Activated T-cell treated with anti-CD3 and anti-CD28 coated beads, Interleukin-2, amount 50 U/mL, for 48 hours (primary cell): Measurements from ENCODE around the gene AHCYL1.

Source experiments
- DNase-seq, 2 experiments: peaks; one replicate each; pipeline ENCODE4 v3.0.0-alpha.2; 2020

Gene AHCYL1

DNA sequence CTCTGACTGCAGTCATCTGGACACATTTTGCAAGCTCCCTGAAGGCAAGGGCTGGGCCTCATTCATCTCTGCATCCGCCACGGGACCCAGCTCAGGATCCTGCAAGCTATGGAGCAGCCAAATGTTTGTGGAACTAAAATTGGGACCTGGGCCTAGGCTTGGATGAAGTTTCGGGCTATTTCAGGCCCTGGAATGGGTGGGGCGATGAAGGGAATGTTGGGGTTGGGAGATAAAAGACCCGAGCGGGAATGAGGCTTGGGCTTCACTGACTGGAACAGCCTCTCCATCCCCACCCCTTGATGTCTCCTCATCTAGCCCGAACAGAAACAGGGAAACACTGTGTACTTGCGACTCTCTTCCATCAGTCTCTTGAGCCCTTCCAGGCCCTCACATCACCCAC lies 7.3 kb upstream of the AHCYL1 start:
- DNase-seq, result no peak

DNA sequence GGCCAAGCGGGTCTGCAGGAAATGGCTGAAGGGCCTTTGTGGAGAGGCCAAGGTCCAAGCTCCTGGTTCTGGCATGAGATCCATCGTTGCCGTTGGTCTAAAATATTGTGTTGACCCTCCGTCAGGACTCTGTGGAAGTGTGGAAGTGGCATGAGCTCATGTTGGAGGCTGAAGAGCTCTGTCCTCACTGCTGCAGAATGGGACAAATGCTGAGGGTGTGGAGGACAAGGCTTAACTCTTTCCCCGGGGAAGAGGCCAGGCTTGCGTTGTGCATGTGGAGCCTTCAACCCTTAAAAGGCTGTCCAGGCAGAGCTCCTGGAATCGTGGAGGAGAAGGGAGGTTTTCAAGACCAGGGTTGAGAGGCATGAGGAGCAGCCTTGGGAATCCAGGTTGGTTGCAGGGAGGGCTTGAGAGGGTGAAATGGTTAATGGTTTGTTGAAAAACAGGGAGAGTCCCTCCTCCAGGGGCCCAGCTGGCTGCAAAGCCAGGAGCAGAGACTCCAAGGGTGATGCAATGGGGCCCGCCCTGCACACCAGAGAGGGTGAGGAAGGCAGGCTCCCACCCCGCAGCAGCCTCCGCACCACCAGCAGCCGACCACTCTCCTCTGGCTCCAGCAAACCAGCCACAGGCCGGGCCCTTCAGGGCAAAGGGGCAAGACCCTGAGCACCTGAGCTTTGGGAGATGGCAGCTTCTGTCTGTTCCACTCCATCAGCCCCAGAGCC lies 6.7 kb upstream of the AHCYL1 start:
- no peak for DNase-seq

DNA sequence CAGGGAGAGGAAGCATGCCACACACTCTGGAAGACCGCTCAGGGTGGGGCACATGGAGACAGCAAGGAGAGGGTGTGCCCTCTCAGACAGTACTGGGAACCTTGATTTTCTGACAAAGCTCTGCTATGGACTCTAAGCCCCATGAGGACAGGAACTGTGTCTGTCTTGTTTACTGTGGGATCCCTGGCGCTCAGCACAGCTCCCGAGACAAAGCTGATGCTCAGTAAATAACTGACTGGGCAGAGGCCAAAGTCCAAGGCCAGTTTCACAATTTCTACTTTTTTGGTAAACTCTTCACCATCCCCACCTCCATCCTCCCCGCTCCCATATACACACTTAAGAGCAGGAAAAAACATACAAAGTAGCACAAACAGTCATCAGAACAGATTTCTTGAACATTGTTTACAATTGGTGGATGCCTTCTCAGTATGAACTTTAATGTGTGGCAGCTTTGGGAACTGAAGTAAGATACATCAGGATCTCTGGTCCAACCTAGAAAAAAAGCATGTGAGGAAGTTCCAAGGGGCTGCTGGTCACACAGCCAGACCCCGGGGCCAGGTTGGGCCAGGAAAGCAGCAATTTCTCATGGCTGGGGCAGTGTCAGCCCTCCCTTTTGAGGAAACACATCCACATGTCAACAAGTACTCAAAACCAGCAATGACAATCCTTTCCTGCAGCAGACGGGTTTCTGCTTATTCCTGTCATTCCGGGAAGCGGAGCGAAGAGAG lies 5.6 kb upstream of the AHCYL1 start:
- DNase-seq, result no peak

DNA sequence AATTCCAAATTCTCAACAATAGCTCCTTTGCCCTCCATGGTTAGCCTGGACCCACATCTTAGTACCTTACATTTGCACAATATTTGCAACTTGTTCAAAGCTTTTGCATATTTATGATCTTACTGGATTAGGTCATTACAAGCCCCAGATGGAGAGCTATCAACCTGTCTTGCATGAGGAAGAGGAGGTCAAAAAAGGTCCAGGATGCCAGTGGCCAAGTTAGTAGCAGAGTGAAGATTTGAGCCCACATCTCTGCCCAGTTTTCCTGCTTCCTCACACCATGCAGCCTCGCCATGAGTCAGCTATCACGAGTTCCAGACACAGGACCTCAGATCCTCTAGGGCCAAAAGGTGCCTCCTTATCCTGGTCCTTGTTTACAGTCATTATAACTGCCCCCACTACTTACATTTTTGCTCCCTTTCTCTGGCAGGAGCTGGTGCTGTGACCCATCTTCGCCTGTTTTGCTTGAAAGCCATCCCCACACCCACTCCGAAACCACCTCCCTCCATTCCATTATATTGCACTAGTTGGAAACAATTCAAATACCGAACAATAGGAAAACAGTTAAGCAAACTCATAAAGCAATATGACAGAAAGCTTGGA lies 5.0 kb upstream of the AHCYL1 start:
- no peak for DNase-seq

DNA sequence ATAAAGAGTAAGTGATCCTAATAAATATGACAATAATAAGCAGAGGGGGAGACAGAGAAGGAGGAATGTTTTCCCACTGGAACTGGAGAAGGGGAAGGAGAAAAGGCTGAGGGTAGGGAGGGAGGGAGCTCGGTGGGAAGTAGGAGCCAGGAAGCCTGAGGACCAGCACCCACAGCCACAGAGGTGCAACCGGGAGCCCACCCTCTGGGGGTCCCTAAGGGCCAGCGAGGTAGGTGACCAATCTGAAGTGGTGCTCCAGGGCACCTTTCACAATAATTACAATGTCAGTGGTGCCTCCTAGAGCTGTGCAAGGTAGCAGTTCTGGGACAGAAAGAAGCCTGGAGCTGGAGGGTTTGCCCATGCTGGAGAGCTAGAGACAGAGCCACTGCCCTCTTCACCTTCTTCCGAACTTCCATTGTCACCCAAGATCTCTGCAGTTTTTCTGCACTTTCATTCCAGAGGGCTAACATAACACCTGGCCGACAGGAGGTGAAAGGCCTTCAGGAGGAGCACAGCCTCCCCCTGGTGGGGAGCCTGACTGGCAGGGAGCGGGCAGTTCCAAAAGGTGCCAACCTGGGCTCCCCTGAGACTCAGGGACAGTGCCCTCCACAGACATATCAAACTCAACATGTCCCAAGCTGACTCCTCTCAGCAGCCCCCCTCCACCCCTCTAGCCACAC lies 4.1 kb upstream of the AHCYL1 start:
- peak in 1 of 2 experiments; percentile 39 for DNase-seq

DNA sequence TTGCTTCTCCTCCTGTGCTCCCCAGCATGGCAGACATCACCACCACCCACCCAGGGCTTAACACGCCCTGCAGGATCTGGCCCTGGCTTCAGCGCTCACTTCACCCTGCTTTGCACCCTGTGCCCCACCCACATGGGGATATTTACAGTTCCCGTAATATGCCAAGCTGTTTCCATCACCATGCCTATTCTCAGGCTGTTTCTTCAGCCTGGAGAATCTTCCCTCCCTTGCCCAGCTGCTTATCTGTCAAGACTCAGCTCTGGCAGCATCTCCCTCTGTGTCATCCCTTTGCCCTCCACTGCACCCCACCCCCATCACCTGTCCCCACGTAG lies 3.6 kb upstream of the AHCYL1 start:
- DNase-seq, result no peak

DNA sequence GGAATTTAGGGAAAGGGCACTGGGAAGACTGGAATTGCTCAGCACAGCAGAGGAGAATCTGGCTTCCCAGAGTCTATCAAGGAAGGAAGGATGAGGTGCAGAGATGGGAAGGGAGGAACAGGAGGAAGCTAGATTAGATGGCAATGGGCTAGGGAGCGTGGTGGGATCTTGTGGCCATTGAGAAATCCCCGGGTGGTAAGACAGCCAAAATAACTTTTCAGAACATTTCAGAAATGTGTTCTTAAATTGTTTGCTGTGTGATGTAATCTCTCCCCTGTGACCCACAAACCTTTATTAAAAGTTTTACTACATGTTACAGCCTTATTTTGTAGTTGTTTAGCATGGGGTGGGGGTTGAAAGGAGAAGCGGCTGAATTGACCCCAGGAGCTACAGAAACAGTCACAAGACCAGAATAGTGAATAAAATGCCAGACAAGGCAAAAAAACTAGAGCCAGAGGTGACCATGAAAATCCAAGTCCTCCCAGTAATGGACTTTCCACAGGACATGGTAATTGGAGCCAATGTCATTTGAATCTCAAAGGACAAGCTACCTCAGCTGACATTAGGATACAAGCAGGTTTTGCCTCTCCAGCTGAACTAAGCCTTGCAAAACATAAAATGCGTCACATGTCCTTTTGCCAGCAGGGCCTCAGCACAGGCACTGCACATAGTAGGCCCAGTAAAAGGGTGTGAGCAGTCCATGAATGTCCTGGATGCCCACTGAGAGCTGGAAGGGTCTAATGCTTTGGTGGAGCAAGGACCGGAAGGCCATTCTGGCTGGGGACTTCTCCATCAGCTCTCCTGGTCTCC lies 980 bp upstream of the AHCYL1 start:
- no peak for DNase-seq

DNA sequence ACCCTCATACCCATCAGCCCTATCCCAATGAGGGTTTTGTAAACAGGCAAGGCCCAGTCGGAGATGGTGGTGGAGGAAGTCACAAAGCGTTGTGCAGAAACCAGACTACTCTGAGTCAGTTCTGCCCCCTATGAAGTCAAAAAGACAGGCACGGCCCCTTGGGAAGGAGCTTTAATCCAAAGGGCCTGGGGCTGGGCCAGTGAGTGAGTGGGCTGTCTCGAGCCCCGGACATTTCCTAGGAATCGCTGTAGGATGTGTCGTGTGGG lies 442 bp upstream of the AHCYL1 start:
- no peak for DNase-seq

DNA sequence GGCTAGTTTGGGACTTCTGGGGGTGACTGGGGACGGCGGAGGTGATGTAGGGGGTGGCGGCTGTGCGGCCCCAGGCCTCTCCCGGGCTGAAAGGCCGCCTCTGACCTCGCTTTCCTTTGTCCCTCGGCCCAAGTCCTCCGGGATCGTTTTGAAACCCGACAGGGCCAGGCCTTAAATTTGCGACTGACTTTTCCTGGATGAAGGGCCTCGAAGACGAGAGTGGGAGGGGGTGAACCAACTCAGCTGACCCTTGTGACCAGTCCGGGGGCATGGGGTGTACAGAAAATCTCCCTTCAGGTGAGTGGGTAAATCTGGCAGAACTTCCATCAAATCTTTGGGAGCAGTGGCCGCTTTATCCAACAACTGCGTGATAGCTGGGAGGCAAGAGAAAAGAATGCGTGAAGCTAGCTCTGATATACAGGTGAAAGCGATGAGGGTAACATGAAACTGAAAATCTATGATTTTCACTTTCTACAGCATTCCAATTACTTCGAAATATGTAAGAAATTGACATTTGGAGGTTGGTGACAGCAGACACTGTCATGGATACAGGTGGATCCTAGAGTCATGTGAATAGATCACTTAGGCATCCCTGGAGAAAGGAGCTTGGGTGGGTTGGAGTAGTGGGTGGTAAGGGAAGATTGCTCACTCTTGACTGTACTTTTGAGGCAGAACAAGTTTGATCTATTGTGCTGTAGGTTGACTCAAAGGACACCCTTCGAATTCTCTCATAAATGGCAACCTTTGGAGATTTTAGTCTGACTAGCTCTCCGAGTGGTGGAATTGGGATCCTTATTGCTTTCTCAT lies 885 bp downstream of the AHCYL1 start:
- DNase-seq, result peak in 1 of 2 experiments; percentile 34

DNA sequence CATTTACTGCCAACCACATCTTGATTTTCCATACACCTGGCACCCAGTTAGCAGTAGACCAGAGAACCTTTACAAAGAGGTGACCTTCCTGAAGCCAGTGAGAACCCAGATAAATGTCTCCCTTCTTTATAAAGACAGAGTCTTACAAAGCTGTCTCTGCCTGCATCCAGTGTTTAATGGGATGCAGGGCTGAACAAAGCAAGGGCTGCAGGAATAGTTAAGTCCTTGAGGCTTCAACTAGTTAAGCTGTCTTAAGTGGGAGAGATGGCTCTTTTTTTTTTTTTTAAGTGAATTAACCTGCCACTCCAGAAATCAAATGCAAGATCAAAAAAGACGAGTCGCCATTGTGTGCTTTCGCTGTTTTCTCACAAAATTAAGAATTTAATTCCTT lies 1.5 kb downstream of the AHCYL1 start:
- DNase-seq, result no peak

DNA sequence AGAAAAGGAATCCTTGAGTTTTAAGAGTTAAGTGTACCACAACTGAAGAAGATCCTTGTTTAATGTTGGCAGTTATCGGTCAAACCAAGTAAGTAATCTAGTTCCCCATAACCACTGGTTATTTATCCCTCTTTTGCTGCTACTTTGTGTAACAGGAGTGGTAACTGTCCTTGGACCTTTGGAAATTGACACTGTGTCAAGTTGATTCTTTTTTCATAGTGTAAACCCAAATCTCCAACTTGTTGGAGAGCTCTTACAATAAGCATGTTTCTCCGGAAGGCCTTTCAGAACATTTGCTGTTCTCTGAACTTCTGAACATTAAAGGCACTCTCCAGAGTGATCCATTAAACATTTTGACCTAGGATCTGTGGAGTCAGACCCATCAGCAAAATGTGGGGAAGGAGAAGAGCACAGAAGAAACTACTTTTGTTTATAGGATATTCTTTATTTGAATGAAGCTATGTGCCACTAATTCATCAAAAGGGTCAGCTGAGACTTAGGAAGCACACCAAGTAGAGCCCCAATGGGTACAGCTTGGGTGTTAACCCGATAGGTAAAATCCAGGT lies 3.9 kb downstream of the AHCYL1 start:
- DNase-seq, result no peak

DNA sequence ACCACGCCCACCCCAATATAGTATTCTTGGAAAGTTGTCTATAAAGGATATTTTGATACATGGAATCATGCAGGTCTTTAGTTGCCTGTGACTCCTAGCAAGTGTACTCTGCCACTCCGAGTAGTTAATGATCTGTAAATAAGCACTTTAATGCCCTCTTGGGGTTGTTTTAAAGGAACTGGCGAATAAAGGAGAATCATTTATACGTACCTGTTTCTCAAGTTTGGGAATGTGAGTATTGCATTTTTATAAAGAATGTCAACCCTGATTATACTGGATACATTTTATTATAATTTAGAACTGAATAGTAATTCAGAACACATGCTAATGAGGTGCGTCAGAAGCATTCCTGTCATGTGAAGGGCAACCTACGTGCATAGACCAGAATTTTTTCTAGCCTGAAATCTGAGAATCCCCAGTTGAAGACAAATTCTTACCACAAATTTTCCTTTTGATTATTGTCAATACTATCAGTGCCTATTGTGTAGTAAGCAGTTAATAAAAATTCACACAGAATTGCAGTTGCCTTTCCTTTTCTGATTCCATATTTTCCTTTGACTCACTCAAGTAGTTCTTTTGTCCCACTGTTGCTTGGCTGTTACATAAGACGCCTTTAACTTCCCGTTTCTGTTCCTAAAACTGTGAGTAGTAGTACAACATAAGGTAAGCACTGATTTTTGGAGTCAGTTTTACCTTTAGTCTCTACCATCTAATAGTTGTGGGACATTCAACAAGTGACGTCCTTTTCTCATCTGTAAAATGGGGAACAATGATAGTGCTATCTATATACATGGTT lies 5.1 kb downstream of the AHCYL1 start:
- no peak for DNase-seq

DNA sequence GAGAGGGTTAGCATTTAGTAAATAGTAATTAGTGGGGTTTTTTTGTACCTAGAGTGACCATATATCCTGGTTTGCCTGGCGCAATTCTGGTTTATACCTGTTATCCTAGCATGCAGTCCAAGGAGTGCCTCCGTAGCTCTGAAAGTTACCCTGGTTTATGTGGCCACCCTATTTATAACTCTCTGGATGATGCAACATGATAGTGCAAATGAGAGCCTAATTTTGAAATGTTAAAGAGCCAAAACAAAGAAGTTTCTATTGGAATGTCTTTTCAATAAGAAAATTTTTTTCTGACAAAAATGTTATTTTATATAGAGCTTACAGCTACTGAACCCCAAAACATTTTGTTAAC lies 5.7 kb downstream of the AHCYL1 start:
- no peak for DNase-seq

DNA sequence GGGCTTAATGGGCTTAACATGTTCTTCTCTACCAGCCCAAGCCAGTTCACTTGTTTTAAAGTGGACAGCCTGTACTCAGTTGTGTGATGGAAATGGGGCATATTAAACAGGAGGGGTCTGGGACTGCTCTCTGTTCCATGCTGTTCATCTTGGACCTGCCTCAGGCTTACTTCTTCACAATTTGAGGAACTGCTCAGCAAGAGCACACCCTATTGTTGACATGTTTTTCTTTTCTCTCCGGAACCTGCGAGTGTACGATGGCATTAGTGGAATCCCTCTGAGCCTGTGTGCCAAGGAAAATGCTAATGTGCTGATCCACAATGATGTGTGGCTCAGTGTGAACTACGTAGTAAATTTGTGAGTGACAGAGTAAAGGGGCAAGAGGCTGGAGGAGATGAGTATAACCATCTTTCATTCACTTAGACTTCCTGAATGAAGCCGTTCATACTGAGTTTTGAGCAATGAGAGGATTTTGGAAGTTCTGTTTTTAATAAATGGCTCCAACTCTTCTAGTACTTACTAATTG lies 6.9 kb downstream of the AHCYL1 start:
- DNase-seq, result no peak

DNA sequence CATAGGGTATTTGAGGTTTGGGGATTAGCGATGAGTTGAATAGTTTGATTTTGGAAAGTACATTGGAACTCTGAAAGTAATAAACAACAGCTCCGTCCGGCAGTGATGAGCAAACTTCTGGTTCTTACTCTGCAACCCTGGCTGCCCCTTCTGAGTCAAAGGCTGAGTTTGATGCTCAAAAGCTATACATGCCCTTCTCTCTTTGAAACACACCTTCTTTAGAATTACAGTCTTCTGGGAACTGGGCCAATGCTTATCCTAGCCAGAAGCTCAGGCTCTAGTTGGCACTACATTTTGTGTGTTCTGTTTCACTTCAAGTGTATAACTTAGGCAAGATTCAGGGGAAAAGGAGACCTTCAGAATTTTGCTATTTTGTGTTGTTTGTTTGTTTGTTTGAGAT lies 9.3 kb downstream of the AHCYL1 start:
- DNase-seq, result no peak

DNA sequence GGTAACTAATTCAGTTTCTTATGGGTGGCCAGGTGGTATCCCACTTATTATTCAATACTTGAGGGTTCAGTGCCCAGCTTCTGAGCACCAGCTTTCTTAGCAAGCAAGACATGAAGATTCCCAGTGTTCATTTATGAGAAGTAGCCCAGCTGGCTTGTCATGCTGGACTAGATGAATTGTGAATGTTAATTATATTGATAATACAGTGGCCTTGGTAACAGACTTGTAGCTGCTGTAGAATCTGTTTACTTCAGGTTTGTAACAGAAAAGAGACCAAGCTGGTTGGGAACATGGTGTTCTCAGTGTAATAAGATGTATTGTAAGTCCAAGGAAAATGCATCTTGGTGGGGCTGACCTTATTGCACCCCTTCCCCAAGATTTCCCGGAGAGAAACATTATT lies 10.1 kb downstream of the AHCYL1 start:
- DNase-seq, result no peak

DNA sequence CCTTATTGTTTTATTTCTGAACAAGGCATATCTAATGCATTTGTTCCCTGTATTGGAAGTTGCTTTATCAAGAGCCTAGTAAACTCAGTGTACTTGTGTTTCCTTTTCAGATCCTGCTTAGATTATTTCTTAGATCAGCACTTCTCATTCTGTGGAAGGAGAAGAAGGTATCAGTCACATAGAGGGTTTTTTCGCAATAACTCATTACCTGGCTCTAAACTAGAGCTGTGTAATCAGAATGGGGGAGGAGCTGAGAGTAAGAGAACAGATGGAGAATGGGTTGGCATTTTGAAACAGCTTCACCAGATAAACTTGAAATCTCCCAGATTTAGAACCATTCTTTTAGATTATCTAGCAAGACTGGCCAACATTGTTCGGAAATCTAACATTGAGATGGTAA lies 11.0 kb downstream of the AHCYL1 start:
- no peak for DNase-seq

DNA sequence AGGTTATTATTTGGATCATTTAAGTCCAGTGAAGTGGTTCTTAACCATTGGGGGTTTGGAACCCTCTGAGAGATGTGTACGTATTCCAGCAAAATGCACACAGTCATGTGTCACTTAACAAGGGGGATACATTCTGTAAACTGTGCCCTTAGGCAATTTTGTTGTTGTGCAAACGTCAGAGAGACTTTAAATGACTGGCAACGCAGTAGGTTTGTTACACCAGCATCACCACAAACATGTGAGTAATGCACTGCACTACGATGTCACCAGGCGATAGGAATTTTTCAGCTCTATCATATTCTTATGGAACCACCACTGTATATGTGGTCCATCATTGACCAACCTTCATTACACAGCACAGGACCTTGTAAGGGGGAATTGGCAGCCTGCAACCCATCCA lies 11.9 kb downstream of the AHCYL1 start:
- no peak for DNase-seq

DNA sequence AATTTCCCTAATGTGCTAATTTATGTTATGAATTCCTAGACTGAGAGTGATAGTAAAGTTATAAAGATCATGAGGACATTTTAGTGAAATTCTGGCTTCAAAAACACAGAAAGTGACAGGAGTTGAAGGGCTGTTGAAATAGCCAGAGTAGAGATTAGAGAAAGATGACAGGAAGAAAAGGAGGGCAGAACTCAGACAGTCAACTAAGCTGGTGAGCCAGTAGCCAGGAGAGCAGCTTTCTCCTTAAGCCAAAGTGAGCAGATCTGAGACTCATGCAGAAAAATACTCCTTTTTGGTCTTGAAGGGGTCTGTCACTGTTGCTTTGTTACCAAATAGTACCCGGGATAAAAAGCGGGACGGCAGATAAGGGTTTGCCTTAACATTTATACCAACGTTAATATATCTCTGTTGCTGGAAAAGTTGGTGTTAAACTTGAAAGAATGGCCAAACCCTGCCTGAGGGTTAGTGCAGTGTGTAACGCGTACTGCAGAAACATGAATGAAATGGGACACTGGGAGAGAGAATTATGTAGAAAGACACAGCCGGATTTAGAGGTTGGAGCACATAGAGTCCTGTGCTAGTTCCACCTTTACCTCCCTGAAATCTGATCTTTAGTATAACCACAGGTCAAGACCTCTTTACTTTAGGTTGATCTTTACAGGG lies 12.8 kb downstream of the AHCYL1 start:
- no peak for DNase-seq

DNA sequence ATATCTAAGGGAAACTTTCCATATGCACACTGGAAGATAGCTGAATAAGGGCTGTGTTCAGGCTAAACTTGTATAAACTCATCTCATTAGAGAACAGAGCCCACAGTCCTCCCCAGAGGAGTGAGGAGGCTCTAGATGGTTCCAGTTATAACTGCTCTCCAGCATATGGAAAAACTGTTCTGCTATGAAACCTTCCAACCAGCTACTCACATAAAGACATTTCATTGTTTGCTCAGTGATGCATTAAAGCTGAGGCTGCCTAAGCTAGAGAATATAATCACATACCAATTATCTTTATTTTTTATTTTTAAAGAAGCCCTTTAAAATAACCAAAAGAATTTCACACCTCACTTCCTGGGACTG lies 13.3 kb downstream of the AHCYL1 start:
- no peak for DNase-seq

DNA sequence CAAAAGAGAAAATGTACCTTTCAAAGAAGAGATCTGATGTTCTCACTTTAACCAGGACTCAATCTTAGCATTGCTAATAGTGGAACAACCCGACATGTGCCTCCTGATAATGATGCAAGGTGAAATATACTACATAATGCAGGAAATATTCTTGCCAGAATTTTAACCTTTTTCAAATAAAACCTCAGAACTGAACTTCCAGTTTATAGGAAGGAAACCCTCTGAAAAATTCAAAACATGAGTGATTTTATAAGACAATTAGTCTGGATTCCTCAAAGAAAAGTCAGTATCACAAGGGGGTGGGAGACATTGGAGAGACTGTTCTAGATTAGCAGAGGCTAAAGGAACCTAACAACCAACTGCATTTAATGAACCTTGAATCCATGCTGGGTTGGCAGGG lies 18.1 kb downstream of the AHCYL1 start:
- no peak for DNase-seq
